Renal cortical epithelial cell (primary cell): ENCODE data around the gene NBEA. TPM values are rescaled to one million over a fixed set of nuclear protein-coding genes. Genes with fewer than 3 reads are reported as not detected.
"Not testable (repeated sequence)": the region's sequence is repeated elsewhere in the genome, so short reads cannot be mapped to it uniquely, and the experiment has no call there.

Source experiments
- DNase-seq: peaks from one replicate; pipeline ENCODE4 v3.0.0-alpha.2; 2011; ENCODE audit warnings: low read depth
- total RNA-seq: library from RNA; depleted of rRNA; stranded (reverse); fragments of >200 nt; gene quantifications from 2 replicates; pipeline ENCODE4 v1.2.3, GENCODE V29; 2014

Gene NBEA
- total RNA-seq, 1 donor from 2014 or later = 31.2 TPM

- no peak for DNase-seq
These were observed 150.2 kb downstream of the NBEA start for GRCh38 chr13:35092251-35092650.

- no peak for DNase-seq
These were observed 150.7 kb downstream of the NBEA start for GRCh38 chr13:35092751-35093150.

GRCh38 chr13:35093356-35093755 lies 151.3 kb downstream of the NBEA start:
- DNase-seq = no peak

- not testable (repeated sequence) for DNase-seq
These were observed 164.7 kb downstream of the NBEA start for GRCh38 chr13:35106771-35107170.

- DNase-seq = no peak
These were observed 165.5 kb downstream of the NBEA start for GRCh38 chr13:35107535-35107934.

GRCh38 chr13:35113612-35114011 lies 171.5 kb downstream of the NBEA start:
- DNase-seq = not testable (repeated sequence)

GRCh38 chr13:35127466-35127865 lies 185.4 kb downstream of the NBEA start:
- no peak for DNase-seq

GRCh38 chr13:35129500-35129899 lies 187.4 kb downstream of the NBEA start:
- DNase-seq = no peak

- no peak for DNase-seq
These were observed 189.4 kb downstream of the NBEA start for GRCh38 chr13:35131471-35131870.

GRCh38 chr13:35136585-35136984 lies 194.5 kb downstream of the NBEA start:
- DNase-seq = no peak

GRCh38 chr13:35139591-35139990 lies 197.5 kb downstream of the NBEA start:
- no peak for DNase-seq

- no peak for DNase-seq
These were observed 198.3 kb downstream of the NBEA start for GRCh38 chr13:35140321-35140720.

GRCh38 chr13:35140831-35141230 lies 198.8 kb downstream of the NBEA start:
- no peak for DNase-seq

GRCh38 chr13:35143123-35143522 lies 201.1 kb downstream of the NBEA start:
- no peak for DNase-seq

GRCh38 chr13:35144166-35144890 lies 202.3 kb downstream of the NBEA start:
- DNase-seq = peak; percentile 38

- DNase-seq = no peak
These were observed 204.6 kb downstream of the NBEA start for GRCh38 chr13:35146686-35147085.

- DNase-seq = peak; percentile 63
These were observed 215.2 kb downstream of the NBEA start for GRCh38 chr13:35157143-35157755.

- no peak for DNase-seq
These were observed 217.0 kb downstream of the NBEA start for GRCh38 chr13:35159041-35159440.

GRCh38 chr13:35160896-35161295 lies 218.8 kb downstream of the NBEA start:
- DNase-seq = no peak

GRCh38 chr13:35162420-35162819 lies 220.3 kb downstream of the NBEA start:
- DNase-seq = no peak

GRCh38 chr13:35163674-35164073 lies 221.6 kb downstream of the NBEA start:
- DNase-seq = no peak

- DNase-seq = peak; percentile 57
These were observed 222.4 kb downstream of the NBEA start for GRCh38 chr13:35164324-35164932.

- no peak for DNase-seq
These were observed 223.1 kb downstream of the NBEA start for GRCh38 chr13:35165205-35165604.
